HG02678 (cell line): ENCODE results near the gene MICALL2.

ENCODE experiments used
- ATAC-seq: cut with Tn5 transposase; IDR thresholded peaks from one replicate; pipeline ENCODE4 v1.9.1; 2021; ENCODE audit warnings: mild to moderate bottlenecking, moderate library complexity; ENCODE audit not compliant: unreplicated experiment

The MICALL2 gene

GRCh38 chr7:1397491-1398327 is 61.6 kb downstream of the MICALL2 start:
- ATAC-seq: no peak

DNA sequence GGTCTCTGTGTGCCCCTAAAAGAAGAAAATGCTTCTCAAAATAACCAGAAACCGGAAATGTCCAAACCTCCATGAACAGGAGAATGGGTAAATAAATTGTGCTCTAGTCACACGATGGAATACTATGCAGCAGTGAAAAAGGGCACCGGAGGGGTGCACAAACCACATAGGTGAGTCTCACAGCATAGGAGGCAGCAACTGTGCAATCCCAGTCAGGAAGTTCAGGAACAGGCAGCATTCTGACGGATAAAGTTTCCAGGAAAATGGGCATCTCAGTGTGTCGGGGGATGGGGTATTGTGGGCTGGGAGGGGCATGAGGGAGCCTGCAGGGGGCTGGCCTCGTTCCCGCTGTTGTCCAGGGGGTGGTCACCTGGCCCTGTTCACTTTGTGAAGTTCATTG is 63.1 kb downstream of the MICALL2 start:
- ATAC-seq: no peak

DNA sequence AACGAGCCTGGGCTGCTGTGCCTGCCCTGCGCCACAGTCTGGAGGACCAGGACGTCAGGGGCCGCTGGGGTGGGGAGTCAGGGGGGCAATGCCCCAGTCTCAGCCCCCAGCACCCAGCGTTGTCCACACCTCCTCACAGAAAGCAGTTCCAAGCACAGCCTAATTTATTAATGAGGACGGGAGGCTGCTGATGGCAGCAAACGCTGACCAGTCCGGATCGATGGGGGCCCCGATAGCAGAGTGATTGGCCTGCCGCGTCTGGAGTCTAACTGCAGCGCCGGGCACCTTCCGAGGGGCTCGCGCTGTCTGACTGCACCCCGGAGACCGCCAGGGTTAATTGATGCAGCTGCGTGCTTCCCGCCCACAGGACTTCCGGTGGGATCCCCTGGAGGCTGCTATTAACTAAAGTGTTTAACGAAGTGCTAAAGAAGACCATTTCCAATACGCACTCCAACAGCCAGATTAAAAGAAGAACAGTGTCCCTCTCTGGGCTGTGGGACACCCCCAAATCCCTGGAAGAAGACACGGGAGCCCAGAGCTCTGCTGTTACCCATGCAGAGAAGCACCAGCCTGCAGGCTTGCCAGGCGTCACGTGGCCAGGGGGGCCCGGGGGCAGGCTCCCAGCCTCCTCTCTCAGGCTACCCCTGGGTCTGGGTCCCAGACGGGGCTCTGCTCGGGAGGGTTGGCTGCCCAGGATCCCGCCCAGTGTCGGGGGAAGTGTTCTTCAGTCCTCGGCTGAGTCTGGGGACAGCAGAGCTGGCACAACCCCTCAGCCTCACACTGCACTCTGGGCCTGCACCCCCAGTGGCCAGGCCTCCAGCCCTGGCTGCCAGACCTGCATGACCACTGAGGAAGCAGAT is 63.8 kb downstream of the MICALL2 start:
- no peak for ATAC-seq

GRCh38 chr7:1394371-1394770 is 64.9 kb downstream of the MICALL2 start:
- no peak for ATAC-seq

DNA sequence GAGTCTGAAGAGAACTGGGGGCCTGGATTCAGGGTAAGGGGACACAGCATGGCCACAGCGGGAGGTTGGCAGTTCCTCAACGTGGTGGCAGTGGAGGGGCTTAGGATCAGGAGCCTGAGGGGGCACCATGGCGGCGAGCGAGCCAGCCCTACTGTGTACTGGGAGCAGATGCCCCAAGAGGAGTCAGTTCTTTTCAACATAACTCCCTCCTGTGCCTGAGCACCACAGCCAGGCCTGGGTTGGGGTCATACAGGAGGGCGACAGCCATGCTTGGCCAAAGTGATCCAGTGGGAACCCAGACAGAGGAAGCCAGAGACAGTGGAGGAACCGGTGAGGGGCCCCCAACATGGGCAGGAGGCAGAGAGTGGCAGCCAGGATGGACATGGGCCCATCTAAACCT is 65.8 kb downstream of the MICALL2 start:
- no peak for ATAC-seq

DNA sequence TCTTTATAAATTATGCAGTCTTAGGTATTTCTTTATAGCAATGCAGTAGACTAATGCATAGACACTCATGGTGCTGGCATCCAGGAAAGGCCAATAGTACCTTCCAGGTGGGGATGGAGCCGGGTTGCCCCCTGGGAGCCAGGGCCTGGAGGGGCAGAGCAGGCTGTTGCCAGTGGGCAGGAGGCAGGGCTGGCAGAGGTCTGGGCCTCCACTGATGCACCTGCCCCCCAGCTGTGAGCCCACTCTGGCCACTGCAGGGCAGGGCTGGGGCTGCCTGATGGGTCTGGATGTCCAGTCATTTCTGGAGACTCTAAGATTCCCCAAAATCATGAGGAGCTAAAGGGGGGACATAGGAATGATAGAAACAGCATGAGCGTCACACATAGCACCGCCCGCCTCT is 66.7 kb downstream of the MICALL2 start:
- no peak for ATAC-seq

- no peak for ATAC-seq
These were observed 67.8 kb downstream of the MICALL2 start for GRCh38 chr7:1391449-1391848.

GRCh38 chr7:1388703-1389335 is 70.5 kb downstream of the MICALL2 start:
- ATAC-seq: no peak

DNA sequence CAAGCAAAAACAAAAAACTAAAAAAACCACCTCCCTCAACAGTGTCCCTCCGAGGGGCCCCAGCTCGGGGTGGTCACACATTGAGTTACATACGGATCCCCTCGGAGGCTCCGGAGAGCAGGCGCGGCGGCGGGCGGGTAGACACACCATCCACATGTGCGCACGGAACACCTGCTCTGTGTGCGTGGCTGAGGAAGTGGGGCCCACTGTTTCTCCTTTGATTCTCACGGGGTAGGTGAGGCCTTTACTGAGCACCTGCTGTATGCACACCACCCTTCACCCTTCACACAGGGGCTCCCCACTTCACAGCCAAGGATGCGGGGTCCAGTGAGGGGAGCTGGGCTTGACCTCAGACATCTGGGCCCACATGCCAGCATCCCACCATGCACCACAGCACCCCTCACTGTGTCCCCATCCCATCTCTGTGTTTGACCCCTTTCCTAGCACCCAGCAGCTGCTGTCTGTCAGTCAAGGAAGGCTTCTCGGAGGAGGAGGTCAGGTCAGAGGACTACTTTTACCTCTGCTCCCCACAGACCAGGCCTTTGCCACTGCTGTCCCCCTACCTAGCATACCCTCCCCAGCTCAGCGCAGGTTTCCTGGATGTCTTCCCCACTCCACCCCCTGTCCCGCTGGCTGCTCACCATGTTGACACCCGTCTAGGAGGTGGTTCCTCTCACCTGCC is 71.1 kb downstream of the MICALL2 start:
- ATAC-seq: no peak

DNA sequence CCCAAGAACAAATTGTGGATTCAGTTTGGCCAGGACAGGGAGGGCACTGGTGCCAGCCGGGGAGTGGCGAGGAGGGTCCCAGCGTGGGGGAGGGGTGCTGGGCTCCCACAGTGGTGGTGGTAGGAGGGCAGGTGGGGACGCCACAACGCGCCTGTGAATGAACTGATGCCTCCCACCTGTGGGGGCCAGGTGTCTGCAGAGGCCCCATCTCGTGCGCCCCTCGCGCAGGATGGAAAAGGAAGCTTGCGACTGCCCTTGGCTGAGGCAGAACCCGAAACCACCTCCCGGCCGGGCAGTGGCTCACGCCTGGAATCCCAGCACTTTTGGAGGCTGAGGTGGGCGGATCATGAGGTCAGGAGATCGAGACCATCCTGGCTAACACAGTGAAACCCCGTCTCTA is 72.0 kb downstream of the MICALL2 start:
- no peak for ATAC-seq

GRCh38 chr7:1386623-1387220 is 72.5 kb downstream of the MICALL2 start:
- no peak for ATAC-seq

DNA sequence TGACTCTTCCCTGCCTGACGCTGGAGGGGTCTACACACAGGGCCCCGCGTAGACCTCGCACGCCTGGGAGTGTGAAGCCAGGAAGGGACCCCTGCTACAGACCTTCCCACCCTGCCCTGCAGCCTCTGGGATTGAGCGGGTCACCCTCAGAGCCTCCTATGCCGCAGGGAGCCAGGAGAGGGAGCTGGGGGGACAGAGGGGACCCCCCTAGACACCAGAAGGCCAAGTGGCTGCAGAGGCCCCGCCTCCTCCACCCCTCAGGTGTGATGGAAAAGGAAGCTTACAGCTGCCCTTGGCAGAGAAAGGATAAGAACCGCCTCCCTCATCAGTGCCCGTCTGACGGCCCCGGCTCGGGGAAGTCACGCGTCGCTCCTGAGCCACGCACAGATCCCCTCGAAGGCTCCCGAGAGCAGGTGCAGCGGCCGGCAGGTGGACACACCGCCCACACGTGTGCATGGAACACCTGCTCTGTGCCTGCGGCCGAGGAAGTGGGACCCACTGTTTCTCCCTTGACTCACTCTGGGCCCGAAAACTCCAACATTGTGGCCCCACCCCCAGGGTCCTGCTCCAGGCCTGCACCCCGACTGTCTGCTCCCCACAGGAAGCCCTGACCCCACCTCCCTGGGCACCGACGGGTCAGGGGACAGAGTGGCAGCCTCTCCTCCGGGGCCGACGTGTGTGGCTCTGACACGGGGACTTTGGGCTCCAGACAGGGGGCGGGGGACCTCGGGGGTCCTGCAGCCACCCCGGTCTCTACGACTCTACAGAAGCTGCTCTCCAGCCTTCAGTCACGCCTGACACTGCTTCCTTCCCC is 73.3 kb downstream of the MICALL2 start:
- no peak for ATAC-seq

DNA sequence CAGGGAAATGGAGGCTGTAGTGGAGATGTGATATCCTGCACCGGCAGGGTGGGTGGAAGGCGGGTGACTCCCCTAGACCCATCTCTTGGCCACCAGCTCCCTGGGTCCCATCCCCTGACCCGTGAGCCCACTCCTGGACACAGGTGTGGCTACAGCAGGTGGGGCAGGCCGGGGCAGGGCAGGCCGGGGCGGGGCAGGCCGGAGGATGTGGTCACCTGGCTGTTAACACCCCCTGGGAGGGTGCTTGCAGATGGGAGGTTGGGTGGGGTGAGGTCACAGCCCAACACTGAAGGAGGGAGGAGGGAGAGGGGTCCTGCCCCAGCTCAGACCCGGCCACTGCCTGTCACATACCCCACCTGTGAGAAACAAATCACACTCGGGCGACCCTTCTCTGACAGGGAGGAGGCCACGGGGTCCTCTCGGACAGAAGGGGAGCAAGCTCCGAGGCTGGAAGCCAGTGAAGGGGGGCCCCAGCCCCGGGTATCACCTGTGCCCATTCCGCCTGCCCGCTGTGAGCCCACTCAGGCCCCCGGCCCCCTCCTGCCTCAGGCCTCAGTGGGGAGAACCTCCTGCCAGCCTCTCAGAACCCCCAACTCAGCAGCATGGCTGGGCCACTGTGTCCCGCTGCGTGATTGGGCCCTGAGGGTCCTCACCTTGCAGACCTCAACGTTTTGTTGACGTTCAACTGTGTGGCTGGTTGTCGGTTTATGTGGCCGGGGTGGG is 74.0 kb downstream of the MICALL2 start:
- no peak for ATAC-seq
